Keratinocyte (primary cell): ENCODE measurements around the gene KLHL29.

Source experiments
- EZH2 ChIP-seq: IDR thresholded peaks from one replicate; pipeline ENCODE4 v1.6.1; 2012; ENCODE audit warnings: inconsistent platforms, mild to moderate bottlenecking, low read length, moderate library complexity
- TF ChIP-seq, protein P1 (sequence below), 3 experiments: IDR thresholded peaks in 1 of 3; conservative IDR thresholded peaks in 1 of 3; optimal IDR thresholded peaks in 1 of 3; 2 replicates in 2 of 3; 3 replicates in 1 of 3; pipeline versions ENCODE3 to v1.5.1; 2011; ENCODE audit warnings: low read length in 3 of 3, mild to moderate bottlenecking in 3 of 3, moderate library complexity in 2 of 3, control low read depth in 1 of 3, inconsistent platforms in 1 of 3; ENCODE audit not compliant: insufficient read depth in 2 of 3; ENCODE audit errors: extremely low read depth in 1 of 3

DNA sequence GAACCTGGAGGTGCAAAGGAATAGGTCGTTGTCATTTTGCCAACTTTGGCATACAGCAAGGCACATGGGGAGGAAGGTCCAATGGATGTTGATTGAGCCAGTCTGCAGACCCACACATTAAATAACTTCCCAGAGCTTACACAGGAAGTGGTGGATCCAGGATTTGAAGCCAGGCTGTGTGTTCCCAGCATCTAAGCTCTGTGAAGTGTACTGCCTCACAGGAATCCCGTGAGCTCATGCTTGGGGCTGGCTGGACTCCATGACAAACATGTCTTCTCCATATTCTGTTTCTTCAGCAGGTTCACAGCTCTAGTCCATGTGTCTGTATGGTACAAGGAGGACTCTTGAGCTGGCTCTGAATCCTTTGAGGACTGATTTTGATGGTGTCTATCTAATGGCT lies 63.9 kb downstream of the KLHL29 start:
- TF ChIP-seq, protein P1, sequence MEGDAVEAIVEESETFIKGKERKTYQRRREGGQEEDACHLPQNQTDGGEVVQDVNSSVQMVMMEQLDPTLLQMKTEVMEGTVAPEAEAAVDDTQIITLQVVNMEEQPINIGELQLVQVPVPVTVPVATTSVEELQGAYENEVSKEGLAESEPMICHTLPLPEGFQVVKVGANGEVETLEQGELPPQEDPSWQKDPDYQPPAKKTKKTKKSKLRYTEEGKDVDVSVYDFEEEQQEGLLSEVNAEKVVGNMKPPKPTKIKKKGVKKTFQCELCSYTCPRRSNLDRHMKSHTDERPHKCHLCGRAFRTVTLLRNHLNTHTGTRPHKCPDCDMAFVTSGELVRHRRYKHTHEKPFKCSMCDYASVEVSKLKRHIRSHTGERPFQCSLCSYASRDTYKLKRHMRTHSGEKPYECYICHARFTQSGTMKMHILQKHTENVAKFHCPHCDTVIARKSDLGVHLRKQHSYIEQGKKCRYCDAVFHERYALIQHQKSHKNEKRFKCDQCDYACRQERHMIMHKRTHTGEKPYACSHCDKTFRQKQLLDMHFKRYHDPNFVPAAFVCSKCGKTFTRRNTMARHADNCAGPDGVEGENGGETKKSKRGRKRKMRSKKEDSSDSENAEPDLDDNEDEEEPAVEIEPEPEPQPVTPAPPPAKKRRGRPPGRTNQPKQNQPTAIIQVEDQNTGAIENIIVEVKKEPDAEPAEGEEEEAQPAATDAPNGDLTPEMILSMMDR (optimal IDR thresholded peaks at IDR 0.05 in 1 of 3, IDR thresholded peaks at IDR 0.05 in 1 of 3, conservative IDR thresholded peaks at IDR 0.05 in 1 of 3; ENCODE audit: extremely low read depth in 1 of 3, insufficient read depth in 2 of 3, low read length in 3 of 3), result no peak
- TF ChIP-seq EZH2, result no peak
